Left colon (tissue), 2 donors: ENCODE results near the gene MYL7. TPM values are rescaled to one million over a fixed set of nuclear protein-coding genes. Genes with fewer than 3 reads are reported as not detected.

Experiments used
- ATAC-seq: fragments of 200-7000 bp; cut with Tn5 transposase; one replicate; pipeline ENCODE4 v1.9.1; 2020; ENCODE audit warnings: mild to moderate bottlenecking, moderate library complexity
- DNase-seq, 2 donors: peaks; one replicate each; pipeline ENCODE4 v3.0.0-alpha.2; 2020
- intact Hi-C, 2 donors: fragments of 100-400 bp; cut with DNase I in 1 of 2; cut with micrococcal nuclease in 1 of 2; formaldehyde crosslinking; loops; one replicate each; pipeline versions ENCODE4 v1.11.2 to v1.14.0; 2022; cut with DNase I, micrococcal nuclease
- total RNA-seq, 2 donors: library from RNA; stranded (reverse); fragmentation: NEBNext Ultra II Directional; extraction: Animal tissue kit (Norgen Biotek cat#: 25700); gene quantifications; one replicate each; pipeline ENCODE4 v1.2.1, GENCODE V29; 2021
- donor health status: DM: no; HTN: no; CAD: no.
- donor health status: DM: yes; HTN: yes; CAD: no.

The MYL7 gene
- total RNA-seq, 2 donors from 2014 or later: not detected

- no peak for ATAC-seq
- intact Hi-C loops: no loop called here
- no peak for DNase-seq
Observed at GRCh38 chr7:44119829-44120380, 21.2 kb downstream of the MYL7 start.

GRCh38 chr7:44117801-44118429, 23.2 kb downstream of the MYL7 start:
- ATAC-seq: no peak
- DNase-seq: no peak

GRCh38 chr7:44116789-44117666, 24.1 kb downstream of the MYL7 start:
- intact Hi-C loops: no loop called here
- DNase-seq (no peak), ATAC-seq (no peak)

More at GRCh38 chr7:44117801-44118429, 23.2 kb downstream of the MYL7 start:
- intact Hi-C loops: no loop called here

- intact Hi-C loops: no loop called here
- no peak for DNase-seq
- no peak for ATAC-seq
Observed at GRCh38 chr7:44116087-44116788, 24.9 kb downstream of the MYL7 start.

- no peak for ATAC-seq
- intact Hi-C loops: no loop called here
- DNase-seq: no peak
Observed at GRCh38 chr7:44114586-44115310, 26.4 kb downstream of the MYL7 start.

GRCh38 chr7:44113764-44114354, 27.3 kb downstream of the MYL7 start:
- intact Hi-C loops: no loop called here
- ATAC-seq: no peak
- no peak for DNase-seq

- peak; percentile 21 for ATAC-seq
- intact Hi-C loops: no loop called here
- no peak for DNase-seq
Observed at GRCh38 chr7:44112997-44113763, 28.0 kb downstream of the MYL7 start.

- DNase-seq (no peak), ATAC-seq (peak; percentile 53)
- intact Hi-C loops: no loop called here
Observed at GRCh38 chr7:44112231-44112996, 28.7 kb downstream of the MYL7 start.

- intact Hi-C loops: no loop called here
- ATAC-seq (no peak), DNase-seq (no peak)
Observed at GRCh38 chr7:44111761-44112160, 29.4 kb downstream of the MYL7 start.

- intact Hi-C loops: no loop called here
- ATAC-seq (no peak), DNase-seq (no peak)
Observed at GRCh38 chr7:44110719-44111635, 30.2 kb downstream of the MYL7 start.

GRCh38 chr7:44109991-44110390, 31.1 kb downstream of the MYL7 start:
- DNase-seq (no peak), ATAC-seq (no peak)
- intact Hi-C loops: no loop called here

- intact Hi-C loops: no loop called here
- DNase-seq: no peak
- no peak for ATAC-seq
Observed at GRCh38 chr7:44108768-44109750, 32.1 kb downstream of the MYL7 start.

- ATAC-seq (no peak), DNase-seq (no peak)
- intact Hi-C loops: no loop called here
Observed at GRCh38 chr7:44107961-44108767, 33.0 kb downstream of the MYL7 start.
